ENCODE measurements around the gene TUBB2A. TPM values are rescaled to one million over a fixed set of nuclear protein-coding genes. Genes with fewer than 3 reads are reported as not detected.

TUBB2A gene
- total and polyA plus RNA-seq, 2 of the 8 experiments (the other 6 are each of a cell fraction or from before 2014, with no cell fraction given), result 315 to 330 TPM

- TF ChIP-seq E2F6 (IDR thresholded peaks at IDR 0.05) (peak; percentile 22; the same call in 1 of the 2 replicates), SIRT6 (IDR thresholded peaks at IDR 0.05; ENCODE audit: low read length) (no peak), BACH1 (IDR thresholded peaks at IDR 0.05; ENCODE audit: low read length) (no peak), JUN (IDR thresholded peaks at IDR 0.05; ENCODE audit: low read depth, low read length) (no peak), TBP (IDR thresholded peaks at IDR 0.05; ENCODE audit: low read depth, low read length) (peak; percentile 24; the same call in 1 of the 2 replicates), SP4 (IDR thresholded peaks at IDR 0.05; ENCODE audit: low read length) (peak; percentile 91), CTCF (IDR thresholded peaks at IDR 0.05; ENCODE audit: control extremely low read depth in 1 of 3, insufficient read depth in 1 of 3, low read depth in 1 of 3, low read length in 3 of 3) (0 out of 4 replicates have a peak, but pooled peaks of 1 of the 3 experiments have one; percentile 7), EP300 (IDR thresholded peaks at IDR 0.05; ENCODE audit: borderline replicate concordance in 1 of 2, low read depth in 2 of 2, low read length in 2 of 2) (no peak; a peak in 1 of 3 replicates), RNF2 (IDR thresholded peaks at IDR 0.05; ENCODE audit: borderline replicate concordance, low read depth, low read length, missing control alignments, poor library complexity, severe bottlenecking) (no peak), SUZ12 (IDR thresholded peaks at IDR 0.05; ENCODE audit: low read length) (no peak), TEAD4 (IDR thresholded peaks at IDR 0.05; ENCODE audit: low read depth, low read length) (peak; percentile 27; the same call in 1 of the 2 replicates), POU5F1 (IDR thresholded peaks at IDR 0.05; ENCODE audit: low read depth, low read length) (no peak), CEBPB (IDR thresholded peaks at IDR 0.05; ENCODE audit: low read depth, low read length) (no peak), MAFK (IDR thresholded peaks at IDR 0.05; ENCODE audit: low read depth, low read length) (no peak), NRF1 (IDR thresholded peaks at IDR 0.05; ENCODE audit: low read depth, low read length) (peak; percentile 54), HDAC6 (IDR thresholded peaks at IDR 0.05; ENCODE audit: low read depth, low read length) (no peak), USF2 (IDR thresholded peaks at IDR 0.05; ENCODE audit: low read length) (no peak), EGR1 (IDR thresholded peaks at IDR 0.05; ENCODE audit: borderline replicate concordance, low read depth, low read length) (no peak), CBX5 (IDR thresholded peaks at IDR 0.05; ENCODE audit: low read depth, low read length) (no peak), POLR2A (IDR thresholded peaks at IDR 0.05; ENCODE audit: control extremely low read depth in 1 of 2, low read depth in 2 of 2, low read length in 2 of 2) (peak; percentile 86 to 89)
These were observed 38.8 kb downstream of the TUBB2A start, which contains the start of gene BPHL (continued) for GRCh38 chr6:3118353-3119039.
